Measurements from ENCODE around the gene TMEM270.

DNA sequence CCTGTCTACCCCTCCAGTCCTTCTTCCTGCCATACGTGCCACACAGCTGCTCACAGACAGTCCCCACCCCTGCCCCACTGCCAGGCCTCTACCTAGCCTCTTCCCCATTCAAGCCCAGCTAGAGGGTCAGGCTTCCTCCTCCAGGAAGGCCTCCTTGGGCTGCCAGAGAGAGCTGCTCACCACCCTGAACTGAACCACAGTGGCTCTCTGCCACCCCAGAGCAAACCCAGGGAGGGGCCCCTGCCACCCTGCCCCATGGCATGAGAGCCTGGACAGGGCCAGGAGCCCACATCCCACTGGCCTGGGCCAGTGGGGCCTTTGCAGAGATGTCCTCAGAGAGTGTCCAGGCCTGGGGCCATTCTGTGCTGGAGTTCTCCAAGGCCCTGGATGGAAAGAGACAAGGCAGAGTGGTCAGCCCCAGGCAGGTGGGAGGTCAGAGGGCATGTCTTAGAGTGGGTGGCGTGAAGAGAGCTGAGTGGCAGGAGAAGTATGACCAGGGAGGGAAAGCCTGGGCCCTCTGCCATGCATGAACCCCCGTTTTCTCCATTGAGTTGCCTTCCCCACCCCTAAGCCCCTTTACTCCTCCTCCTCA lies 40.4 kb downstream of the TMEM270 start:
- TF ChIP-seq, protein P1, sequence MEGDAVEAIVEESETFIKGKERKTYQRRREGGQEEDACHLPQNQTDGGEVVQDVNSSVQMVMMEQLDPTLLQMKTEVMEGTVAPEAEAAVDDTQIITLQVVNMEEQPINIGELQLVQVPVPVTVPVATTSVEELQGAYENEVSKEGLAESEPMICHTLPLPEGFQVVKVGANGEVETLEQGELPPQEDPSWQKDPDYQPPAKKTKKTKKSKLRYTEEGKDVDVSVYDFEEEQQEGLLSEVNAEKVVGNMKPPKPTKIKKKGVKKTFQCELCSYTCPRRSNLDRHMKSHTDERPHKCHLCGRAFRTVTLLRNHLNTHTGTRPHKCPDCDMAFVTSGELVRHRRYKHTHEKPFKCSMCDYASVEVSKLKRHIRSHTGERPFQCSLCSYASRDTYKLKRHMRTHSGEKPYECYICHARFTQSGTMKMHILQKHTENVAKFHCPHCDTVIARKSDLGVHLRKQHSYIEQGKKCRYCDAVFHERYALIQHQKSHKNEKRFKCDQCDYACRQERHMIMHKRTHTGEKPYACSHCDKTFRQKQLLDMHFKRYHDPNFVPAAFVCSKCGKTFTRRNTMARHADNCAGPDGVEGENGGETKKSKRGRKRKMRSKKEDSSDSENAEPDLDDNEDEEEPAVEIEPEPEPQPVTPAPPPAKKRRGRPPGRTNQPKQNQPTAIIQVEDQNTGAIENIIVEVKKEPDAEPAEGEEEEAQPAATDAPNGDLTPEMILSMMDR (IDR thresholded peaks at IDR 0.05 in 4 of 5, conservative IDR thresholded peaks at IDR 0.05 in 1 of 5): no peak
- TF ChIP-seq POLR2A (IDR thresholded peaks at IDR 0.05): no peak

All from gastrocnemius medialis (tissue), 4 donors.